Immature natural killer cell (primary cell): ENCODE data around the gene GLUD1. TPM values are rescaled to one million over a fixed set of nuclear protein-coding genes. Genes with fewer than 3 reads are reported as not detected.
"Not testable (repeated sequence)": the region's sequence is repeated elsewhere in the genome, so short reads cannot be mapped to it uniquely, and the experiment has no call there.

Experiments
- DNase-seq, 3 donors: peaks; one replicate each; pipeline ENCODE4 v3.0.0; 2022; ENCODE audit warnings: mixed read lengths in 1 of 3
- H3K27ac Mint-ChIP-seq, 6 donors: one replicate each; pipeline ENCODE4 v1.8.0; 2020; ENCODE audit warnings: mixed read lengths in 6 of 6, mild to moderate bottlenecking in 5 of 6, inconsistent platforms in 4 of 6, moderate library complexity in 3 of 6
- H3K27me3 Mint-ChIP-seq, 3 donors: one replicate each; pipeline ENCODE4 v1.8.0; 2020 to 2021; ENCODE audit warnings: low read depth in 3 of 3, mild to moderate bottlenecking in 3 of 3, mixed read lengths in 3 of 3, moderate library complexity in 3 of 3, inconsistent platforms in 1 of 3
- H3K36me3 Mint-ChIP-seq, 3 donors: one replicate each; pipeline ENCODE4 v1.8.0; 2020; ENCODE audit warnings: mixed read lengths in 3 of 3, inconsistent platforms in 2 of 3, mild to moderate bottlenecking in 2 of 3
- H3K4me1 Mint-ChIP-seq, 2 donors: one replicate each; pipeline ENCODE4 v1.8.0; 2020; ENCODE audit warnings: inconsistent platforms in 2 of 2, mild to moderate bottlenecking in 2 of 2, mixed read lengths in 2 of 2, moderate library complexity in 1 of 2
- H3K4me3 Mint-ChIP-seq, 5 donors: one replicate each; pipeline ENCODE4 v1.8.0; 2020; ENCODE audit warnings: mild to moderate bottlenecking in 5 of 5, mixed read lengths in 5 of 5, inconsistent platforms in 3 of 5, moderate library complexity in 3 of 5
- H3K9me3 Mint-ChIP-seq, 6 donors: one replicate each; pipeline ENCODE4 v1.8.0; 2020; ENCODE audit warnings: mild to moderate bottlenecking in 6 of 6, mixed read lengths in 6 of 6, inconsistent platforms in 4 of 6, moderate library complexity in 3 of 6
- polyA plus RNA-seq, 3 donors: library from polyadenylated mRNA; unstranded; fragments of 300-500 nt; fragmentation: Illumina TruSeq; gene quantifications; one replicate each; pipeline ENCODE4 v1.2.3, GENCODE V29; 2021

Gene GLUD1
- polyA plus RNA-seq: 100 to 1,000 TPM; 136 to 205 (median 147) TPM

DNA sequence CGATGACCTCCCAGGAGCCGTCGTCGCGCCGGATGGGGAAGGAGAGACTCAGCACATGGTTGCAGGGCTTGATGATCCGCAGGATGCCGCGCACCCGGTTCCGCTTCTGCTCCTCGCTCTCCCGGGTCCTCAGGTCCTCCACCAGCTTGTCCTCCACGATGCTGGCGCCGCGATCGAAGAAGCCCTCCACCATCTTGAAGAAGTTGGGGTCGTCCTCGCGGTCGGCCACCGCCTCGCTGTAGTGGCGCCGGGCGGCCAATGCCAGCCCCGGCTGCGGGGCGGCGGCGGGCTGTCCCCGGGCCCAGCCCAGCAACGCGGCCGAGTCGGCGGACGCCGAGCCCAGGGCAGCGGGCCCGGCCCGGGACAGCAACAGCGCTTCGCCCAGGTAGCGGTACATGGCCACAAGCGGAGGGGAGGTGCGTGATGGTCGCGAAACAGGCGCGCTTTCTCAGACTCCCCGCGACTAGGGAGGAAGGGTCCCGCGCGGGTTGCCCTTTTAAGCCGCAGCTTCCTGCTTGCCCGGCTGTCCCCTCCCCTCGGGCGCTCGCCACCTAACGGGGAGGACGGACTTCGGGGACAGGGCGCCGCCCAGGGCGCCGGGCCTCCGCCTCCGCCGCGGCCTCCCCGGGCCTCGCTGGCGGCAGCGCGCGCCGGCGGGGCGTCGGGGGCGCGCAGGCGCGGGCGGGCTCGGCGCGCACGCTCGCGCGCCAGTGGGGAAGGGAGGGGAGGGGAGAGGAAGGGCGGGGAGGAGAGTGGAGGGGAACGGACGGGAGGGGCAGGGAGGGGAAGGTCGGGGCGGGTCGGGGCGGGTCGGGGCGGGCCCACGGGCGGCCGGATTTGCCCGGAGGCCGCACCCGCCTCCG, at the start of gene GLUD1, which contains the start of gene SHLD2:
GLUD1 (minus strand) TSS at position 471 of the 863 bp plus-strand sequence; CDS start at position 397, 74 bp downstream.
SHLD2 (plus strand) TSS at position 834 of the 863 bp plus-strand sequence. CDS start 56,149 bp downstream, outside the sequence.
- peak within 1 kb of the TSS; percentile 94 to 98 (median 97) for H3K27ac Mint-ChIP-seq
- H3K4me1 Mint-ChIP-seq: peaks cover 47 to 61% of the 10 kb centered on the region in 2 donors
- no peaks in the 10 kb centered on the region for H3K9me3 Mint-ChIP-seq
- H3K36me3 Mint-ChIP-seq: peaks cover 3 to 6% (median 5%) of the 10 kb centered on the region in 3 donors
- H3K4me3 Mint-ChIP-seq: peak within 1 kb of the TSS; percentile 91 to 97 (median 94)
- peak; percentile 90 to 93 (median 92) for DNase-seq
- peaks cover 5 to 10% (median 9%) of the 10 kb centered on the region in 3 donors for H3K27me3 Mint-ChIP-seq

DNA sequence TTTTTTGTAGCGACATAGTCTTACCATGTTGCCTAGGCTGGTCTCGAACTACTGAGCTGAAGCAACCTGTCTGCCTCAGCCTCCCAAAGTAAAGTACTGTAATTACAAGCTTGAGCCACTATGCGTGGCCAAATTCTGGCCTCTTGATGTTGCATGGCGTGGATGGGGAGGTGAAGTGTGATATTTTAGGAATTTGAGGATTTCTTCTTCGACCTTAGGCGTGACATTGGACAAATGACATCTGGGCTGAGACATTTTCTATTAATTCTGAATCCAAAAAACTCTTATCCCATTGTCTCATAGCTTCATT, 48.4 kb upstream of the GLUD1 start:
- not testable (repeated sequence) for H3K36me3 Mint-ChIP-seq, H3K27me3 Mint-ChIP-seq, H3K4me1 Mint-ChIP-seq, DNase-seq, H3K9me3 Mint-ChIP-seq, H3K4me3 Mint-ChIP-seq
- H3K27ac Mint-ChIP-seq: peak overlapping the region in 1 of 6 donors; percentile 7

- not testable (repeated sequence) for H3K27me3 Mint-ChIP-seq, DNase-seq, H3K27ac Mint-ChIP-seq, H3K4me3 Mint-ChIP-seq, H3K4me1 Mint-ChIP-seq, H3K36me3 Mint-ChIP-seq, H3K9me3 Mint-ChIP-seq
Measured at GRCh38 chr10:87142230-87143108, 47.8 kb upstream of the GLUD1 start.

DNA sequence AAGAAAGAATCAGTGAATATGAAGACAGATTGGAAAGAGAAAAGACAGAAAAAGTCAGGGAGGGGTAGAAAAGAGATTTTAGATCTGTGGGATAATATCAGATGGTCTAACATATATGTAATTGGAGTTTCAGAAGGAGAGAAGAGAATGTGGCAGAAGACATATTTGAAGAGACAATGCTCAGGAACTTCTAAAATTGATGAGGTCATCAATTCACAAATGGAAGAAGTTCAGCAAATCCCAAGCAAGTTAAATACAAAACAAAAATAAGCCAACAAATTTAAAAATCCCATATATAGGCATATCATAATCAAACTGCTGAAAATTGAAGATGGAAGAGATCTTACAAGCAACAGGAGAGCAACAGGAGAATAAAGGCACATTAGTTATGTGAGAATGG, 42.8 kb upstream of the GLUD1 start:
- H3K27me3 Mint-ChIP-seq, H3K4me1 Mint-ChIP-seq, H3K4me3 Mint-ChIP-seq, DNase-seq, H3K9me3 Mint-ChIP-seq, H3K27ac Mint-ChIP-seq: not testable (repeated sequence)
- peaks cover 12 to 17% (median 15%) of the 10 kb centered on the region in 3 donors for H3K36me3 Mint-ChIP-seq

DNA sequence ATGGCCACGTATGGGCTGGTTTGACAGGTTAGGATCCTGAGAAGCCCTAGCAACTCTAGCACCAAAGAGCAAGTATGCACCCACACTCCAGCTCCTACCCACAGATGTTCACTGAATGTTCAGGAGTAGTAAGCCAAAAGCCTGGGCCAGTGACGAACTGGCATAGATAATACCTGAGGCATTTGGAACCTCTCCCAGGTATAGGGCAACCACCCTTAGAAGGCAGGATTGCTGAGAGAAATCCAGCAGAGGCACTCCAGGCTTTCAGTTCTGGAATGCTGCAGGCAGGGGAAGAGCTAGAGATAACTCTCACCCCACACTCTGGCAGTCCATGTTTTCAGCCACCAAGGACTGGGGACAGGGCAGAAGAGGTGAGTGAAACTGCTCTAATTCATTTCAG, 39.8 kb upstream of the GLUD1 start:
- H3K36me3 Mint-ChIP-seq: peaks cover 12 to 25% (median 15%) of the 10 kb centered on the region in 3 donors
- not testable (repeated sequence) for H3K27me3 Mint-ChIP-seq, H3K4me3 Mint-ChIP-seq, DNase-seq, H3K27ac Mint-ChIP-seq, H3K4me1 Mint-ChIP-seq, H3K9me3 Mint-ChIP-seq

DNA sequence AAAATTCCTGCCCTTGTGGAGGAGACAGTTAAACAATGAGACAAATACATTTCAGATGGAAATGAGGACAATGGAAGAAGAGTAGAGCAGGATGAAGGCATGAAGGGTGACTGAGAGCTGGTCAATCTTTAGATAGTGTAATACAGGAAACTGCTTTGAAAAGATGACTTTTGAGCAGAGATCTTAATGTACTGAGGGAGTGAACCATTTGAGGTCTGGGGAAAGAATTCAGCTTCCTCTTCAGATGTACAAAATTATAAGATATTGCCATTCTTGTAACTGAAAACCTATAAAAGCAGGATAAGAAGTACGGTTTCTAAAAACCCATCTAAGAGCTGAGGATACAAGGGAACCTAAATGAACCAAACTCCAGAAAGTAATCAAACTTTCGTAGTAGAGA, 39.3 kb upstream of the GLUD1 start:
- H3K4me1 Mint-ChIP-seq, H3K4me3 Mint-ChIP-seq, H3K9me3 Mint-ChIP-seq, H3K27me3 Mint-ChIP-seq, DNase-seq: not testable (repeated sequence)
- Mint-ChIP-seq H3K27ac (peak overlapping the region in 1 of 6 donors; percentile 14), H3K36me3 (peaks cover 12 to 25% (median 15%) of the 10 kb centered on the region in 3 donors)

DNA sequence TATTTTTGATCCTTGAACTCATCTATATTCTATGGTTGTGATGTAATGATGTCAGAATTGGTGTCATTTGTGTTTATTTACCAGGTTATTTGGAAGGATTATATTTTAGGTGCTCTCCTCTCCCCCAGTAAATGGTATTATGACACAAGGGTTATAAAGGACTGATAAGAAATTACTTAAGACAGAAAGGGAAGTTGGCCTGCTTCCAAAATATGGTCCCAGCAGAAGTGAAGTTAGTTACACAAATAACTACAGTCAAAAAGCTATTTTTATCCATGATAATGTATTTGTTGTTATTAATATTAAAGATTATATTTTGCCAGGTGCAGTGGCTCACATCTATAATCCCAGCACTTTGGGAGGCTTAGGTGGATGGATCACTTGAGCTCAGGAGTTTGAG, 37.5 kb upstream of the GLUD1 start:
- H3K9me3 Mint-ChIP-seq, DNase-seq, H3K27ac Mint-ChIP-seq, H3K4me1 Mint-ChIP-seq, H3K27me3 Mint-ChIP-seq, H3K4me3 Mint-ChIP-seq: not testable (repeated sequence)
- peaks cover 8 to 20% (median 8%) of the 10 kb centered on the region in 3 donors for H3K36me3 Mint-ChIP-seq

DNA sequence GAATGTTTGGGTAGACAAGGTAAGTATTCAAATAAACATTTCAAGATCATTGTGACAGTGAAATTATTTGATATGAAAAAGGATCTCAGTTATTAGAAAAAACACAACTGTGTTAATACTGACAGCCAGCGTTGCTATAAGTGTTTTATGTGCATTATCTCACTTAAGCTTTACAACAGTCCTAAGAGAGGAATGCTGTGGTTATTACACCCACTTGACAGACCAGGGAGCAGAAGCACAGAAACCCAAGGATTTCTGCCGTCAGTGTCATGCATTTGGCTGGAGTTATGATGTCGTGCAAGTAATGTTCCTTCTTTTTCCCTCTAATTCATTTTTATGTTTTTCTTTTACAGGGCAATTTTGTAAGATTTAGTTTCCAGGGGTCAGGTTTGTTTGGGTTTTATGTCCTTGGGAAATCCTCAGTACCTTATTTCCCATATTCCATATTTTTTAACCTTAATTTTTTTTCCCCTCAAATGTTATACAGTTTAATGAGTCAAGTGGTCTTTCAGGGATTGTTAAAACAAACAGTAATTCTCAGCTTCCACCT, 33.0 kb upstream of the GLUD1 start:
- not testable (repeated sequence) for H3K27ac Mint-ChIP-seq, H3K9me3 Mint-ChIP-seq, H3K4me3 Mint-ChIP-seq, H3K4me1 Mint-ChIP-seq, H3K27me3 Mint-ChIP-seq, DNase-seq
- peaks cover 0 to 11% (median 0%) of the 10 kb centered on the region in 3 donors for H3K36me3 Mint-ChIP-seq

DNA sequence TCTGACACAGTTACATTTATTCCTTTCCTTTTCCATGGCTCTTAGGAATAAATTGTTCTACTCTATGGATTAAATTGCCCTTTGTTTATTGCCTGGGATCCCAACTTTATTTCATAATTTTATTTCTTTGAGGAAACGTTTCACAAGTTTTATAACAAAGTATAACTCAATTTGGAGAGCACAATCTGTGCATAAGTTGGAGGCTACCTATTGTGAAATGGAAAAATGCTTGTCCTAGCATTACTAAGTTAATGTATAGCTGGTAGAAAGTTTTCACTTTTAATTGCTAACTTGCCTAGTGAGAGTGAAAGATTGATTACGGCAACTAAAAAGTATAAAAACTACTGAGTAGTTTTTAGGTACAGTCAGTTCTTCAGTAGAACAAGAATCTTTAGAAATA, 32.4 kb upstream of the GLUD1 start:
- peaks cover 0 to 11% (median 4%) of the 10 kb centered on the region in 3 donors for H3K36me3 Mint-ChIP-seq
- H3K4me1 Mint-ChIP-seq, H3K27ac Mint-ChIP-seq, H3K27me3 Mint-ChIP-seq, DNase-seq, H3K9me3 Mint-ChIP-seq, H3K4me3 Mint-ChIP-seq: not testable (repeated sequence)

DNA sequence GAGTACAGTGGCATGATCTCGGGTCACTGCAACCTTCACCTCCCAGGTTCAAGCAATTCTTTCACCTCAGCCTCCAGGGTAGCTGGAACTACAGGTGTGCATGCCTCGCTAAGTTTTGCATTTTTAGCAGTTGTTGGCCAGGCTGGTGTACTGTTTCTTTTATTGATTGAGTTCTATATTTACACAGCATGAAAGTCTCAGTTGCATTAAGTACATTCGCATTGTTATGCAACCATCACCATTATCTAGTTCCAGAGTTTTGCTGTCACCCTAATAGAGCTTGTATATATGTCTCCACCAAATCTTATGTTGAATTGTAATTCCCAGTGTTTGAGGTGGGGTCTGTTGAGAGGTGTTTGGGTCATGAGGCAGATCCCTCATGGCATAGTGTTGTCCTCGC, 28.7 kb upstream of the GLUD1 start:
- DNase-seq, H3K9me3 Mint-ChIP-seq, H3K4me3 Mint-ChIP-seq, H3K27me3 Mint-ChIP-seq, H3K4me1 Mint-ChIP-seq, H3K36me3 Mint-ChIP-seq, H3K27ac Mint-ChIP-seq: not testable (repeated sequence)

GRCh38 chr10:87119029-87119428, 24.4 kb upstream of the GLUD1 start:
- not testable (repeated sequence) for H3K27ac Mint-ChIP-seq, H3K27me3 Mint-ChIP-seq, H3K9me3 Mint-ChIP-seq, H3K4me3 Mint-ChIP-seq, H3K4me1 Mint-ChIP-seq, H3K36me3 Mint-ChIP-seq, DNase-seq

DNA sequence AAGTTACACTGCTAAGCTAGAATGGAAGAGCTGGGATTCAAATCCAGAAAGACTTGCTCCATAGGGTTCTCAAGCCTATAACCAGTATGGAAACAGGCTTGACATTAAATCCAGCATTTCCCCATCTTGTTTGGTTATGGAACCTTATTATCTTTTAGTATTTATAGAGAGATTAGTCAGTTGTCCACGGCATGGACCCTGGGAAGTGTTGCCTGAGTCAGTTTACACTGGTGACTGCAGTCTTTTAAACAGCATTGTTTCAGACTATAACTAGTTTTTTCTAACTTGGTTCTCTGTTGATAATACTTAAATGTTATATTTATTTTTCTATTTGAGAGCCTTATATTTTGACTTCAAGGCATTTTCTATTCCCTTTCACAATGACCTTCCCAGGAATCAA, 23.5 kb upstream of the GLUD1 start:
- not testable (repeated sequence) for H3K4me1 Mint-ChIP-seq, H3K36me3 Mint-ChIP-seq, H3K27me3 Mint-ChIP-seq, H3K27ac Mint-ChIP-seq, H3K9me3 Mint-ChIP-seq, DNase-seq, H3K4me3 Mint-ChIP-seq

GRCh38 chr10:87105446-87106124, 10.9 kb upstream of the GLUD1 start:
- Mint-ChIP-seq H3K4me3 (no peak overlapping the region), H3K4me1 (peaks cover 0 to 7% of the 10 kb centered on the region in 2 donors), H3K27me3 (no peaks in the 10 kb centered on the region), H3K9me3 (no peaks in the 10 kb centered on the region), H3K27ac (peak overlapping the region in 1 of 6 donors; percentile 29), H3K36me3 (peaks cover 18 to 43% (median 29%) of the 10 kb centered on the region in 3 donors)
- DNase-seq: no peak
